CD4-positive, alpha-beta T cell treated with Interferon gamma for 1 hour (primary cell): ENCODE data around the gene RAB6B.

ENCODE experiments used
- DNase-seq: peaks from one replicate; pipeline ENCODE4 v3.0.0-alpha.2; 2020

The RAB6B gene

GRCh38 chr3:133930341-133930933 is 34.8 kb upstream of the RAB6B start:
- no peak for DNase-seq

GRCh38 chr3:133928903-133929607 is 33.4 kb upstream of the RAB6B start:
- no peak for DNase-seq

GRCh38 chr3:133928136-133928893 is 32.6 kb upstream of the RAB6B start:
- DNase-seq: no peak

GRCh38 chr3:133927540-133928066 is 31.9 kb upstream of the RAB6B start:
- DNase-seq: peak; percentile 68

- DNase-seq: no peak
Measured at GRCh38 chr3:133926736-133927539, 31.3 kb upstream of the RAB6B start.

GRCh38 chr3:133925960-133926735 is 30.5 kb upstream of the RAB6B start:
- DNase-seq: no peak

GRCh38 chr3:133924041-133924440 is 28.4 kb upstream of the RAB6B start:
- DNase-seq: no peak

- DNase-seq: no peak
Measured at GRCh38 chr3:133921592-133921991, 25.9 kb upstream of the RAB6B start.

- no peak for DNase-seq
Measured at GRCh38 chr3:133917144-133917543, 21.5 kb upstream of the RAB6B start.

GRCh38 chr3:133915685-133916658 is 20.3 kb upstream of the RAB6B start:
- DNase-seq: no peak

- no peak for DNase-seq
Measured at GRCh38 chr3:133914839-133915600, 19.3 kb upstream of the RAB6B start.

GRCh38 chr3:133910422-133910821 is 14.7 kb upstream of the RAB6B start:
- DNase-seq: no peak

GRCh38 chr3:133905376-133905775 is 9.7 kb upstream of the RAB6B start:
- no peak for DNase-seq

GRCh38 chr3:133901847-133902246 is 6.2 kb upstream of the RAB6B start:
- no peak for DNase-seq

GRCh38 chr3:133901083-133901482 is 5.4 kb upstream of the RAB6B start:
- no peak for DNase-seq

GRCh38 chr3:133899311-133899710 is 3.6 kb upstream of the RAB6B start:
- no peak for DNase-seq

GRCh38 chr3:133897547-133897946 is 1.9 kb upstream of the RAB6B start:
- DNase-seq: no peak

GRCh38 chr3:133896002-133896761 is 500 bp upstream of the RAB6B start:
- no peak for DNase-seq
